ENCODE data around the gene PIGP. TPM values are rescaled to one million over a fixed set of nuclear protein-coding genes. Genes with fewer than 3 reads are reported as not detected.
A peak's percentile ranks its signal among the peaks of the same experiment; 100 is the strongest.

Gene PIGP
- total and polyA plus RNA-seq, 2 of the 13 experiments (the other 11 are each of a cell fraction or from before 2014, with no cell fraction given): 14.8 to 33.4 TPM

GRCh38 chr21:37073417-37074196, 736 bp upstream of the PIGP start (continued):
- TF ChIP-seq, protein P1, sequence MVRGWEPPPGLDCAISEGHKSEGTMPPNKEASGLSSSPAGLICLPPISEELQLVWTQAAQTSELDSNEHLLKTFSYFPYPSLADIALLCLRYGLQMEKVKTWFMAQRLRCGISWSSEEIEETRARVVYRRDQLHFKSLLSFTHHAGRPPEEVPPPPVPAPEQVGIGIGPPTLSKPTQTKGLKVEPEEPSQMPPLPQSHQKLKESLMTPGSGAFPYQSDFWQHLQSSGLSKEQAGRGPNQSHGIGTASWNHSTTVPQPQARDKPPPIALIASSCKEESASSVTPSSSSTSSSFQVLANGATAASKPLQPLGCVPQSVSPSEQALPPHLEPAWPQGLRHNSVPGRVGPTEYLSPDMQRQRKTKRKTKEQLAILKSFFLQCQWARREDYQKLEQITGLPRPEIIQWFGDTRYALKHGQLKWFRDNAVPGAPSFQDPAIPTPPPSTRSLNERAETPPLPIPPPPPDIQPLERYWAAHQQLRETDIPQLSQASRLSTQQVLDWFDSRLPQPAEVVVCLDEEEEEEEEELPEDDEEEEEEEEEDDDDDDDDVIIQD (CRISPR knock-in tag; IDR thresholded peaks at IDR 0.05; ENCODE audit: low read depth): no peak
- TF ChIP-seq EED (CRISPR knock-in tag; IDR thresholded peaks at IDR 0.05) (peak; percentile 77; the same call in 1 of the 2 replicates), ASH2L (IDR thresholded peaks at IDR 0.05; ENCODE audit: insufficient read length, low read depth, low read length) (no peak), KLF9 (CRISPR knock-in tag; IDR thresholded peaks at IDR 0.05; ENCODE audit: low read depth) (no peak; the same call in 1 of the 2 replicates), ZSCAN30 (CRISPR knock-in tag; IDR thresholded peaks at IDR 0.05) (0 out of 2 replicates have a peak, but pooled peaks have one; percentile 32), TFDP2 (CRISPR knock-in tag; IDR thresholded peaks at IDR 0.05) (no peak; the same call in 1 of the 2 replicates), CREB1 (IDR thresholded peaks at IDR 0.05) (no peak), CREB1 (CRISPR knock-in tag; IDR thresholded peaks at IDR 0.05) (no peak), FOXK2 (IDR thresholded peaks at IDR 0.05) (no peak), ZUFSP (CRISPR knock-in tag; IDR thresholded peaks at IDR 0.05; ENCODE audit: borderline replicate concordance) (no peak), EP300 (IDR thresholded peaks at IDR 0.05; ENCODE audit: low read depth in 2 of 2, low read length in 2 of 2) (no peak), EP300 (CRISPR knock-in tag; IDR thresholded peaks at IDR 0.05; ENCODE audit: borderline replicate concordance) (no peak), ZC3H13 (CRISPR knock-in tag; IDR thresholded peaks at IDR 0.05) (no peak), MIXL1 (CRISPR knock-in tag; IDR thresholded peaks at IDR 0.05) (no peak), SP5 (CRISPR knock-in tag; IDR thresholded peaks at IDR 0.05; ENCODE audit: borderline replicate concordance, low read depth) (no peak), HNRNPLL (IDR thresholded peaks at IDR 0.05; ENCODE audit: low read depth, low read length, poor library complexity, severe bottlenecking) (peak; percentile 8), ZNF329 (CRISPR knock-in tag; IDR thresholded peaks at IDR 0.05; ENCODE audit: low read depth) (0 out of 2 replicates have a peak, but pooled peaks have one; percentile 2), ELF4 (CRISPR knock-in tag; IDR thresholded peaks at IDR 0.05; ENCODE audit: borderline replicate concordance) (peak; percentile 53; the same call in 1 of the 2 replicates)
- TF ChIP-seq, protein P2, sequence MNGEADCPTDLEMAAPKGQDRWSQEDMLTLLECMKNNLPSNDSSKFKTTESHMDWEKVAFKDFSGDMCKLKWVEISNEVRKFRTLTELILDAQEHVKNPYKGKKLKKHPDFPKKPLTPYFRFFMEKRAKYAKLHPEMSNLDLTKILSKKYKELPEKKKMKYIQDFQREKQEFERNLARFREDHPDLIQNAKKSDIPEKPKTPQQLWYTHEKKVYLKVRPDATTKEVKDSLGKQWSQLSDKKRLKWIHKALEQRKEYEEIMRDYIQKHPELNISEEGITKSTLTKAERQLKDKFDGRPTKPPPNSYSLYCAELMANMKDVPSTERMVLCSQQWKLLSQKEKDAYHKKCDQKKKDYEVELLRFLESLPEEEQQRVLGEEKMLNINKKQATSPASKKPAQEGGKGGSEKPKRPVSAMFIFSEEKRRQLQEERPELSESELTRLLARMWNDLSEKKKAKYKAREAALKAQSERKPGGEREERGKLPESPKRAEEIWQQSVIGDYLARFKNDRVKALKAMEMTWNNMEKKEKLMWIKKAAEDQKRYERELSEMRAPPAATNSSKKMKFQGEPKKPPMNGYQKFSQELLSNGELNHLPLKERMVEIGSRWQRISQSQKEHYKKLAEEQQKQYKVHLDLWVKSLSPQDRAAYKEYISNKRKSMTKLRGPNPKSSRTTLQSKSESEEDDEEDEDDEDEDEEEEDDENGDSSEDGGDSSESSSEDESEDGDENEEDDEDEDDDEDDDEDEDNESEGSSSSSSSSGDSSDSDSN (CRISPR knock-in tag; IDR thresholded peaks at IDR 0.05): no peak
- TF ChIP-seq, protein P3, sequence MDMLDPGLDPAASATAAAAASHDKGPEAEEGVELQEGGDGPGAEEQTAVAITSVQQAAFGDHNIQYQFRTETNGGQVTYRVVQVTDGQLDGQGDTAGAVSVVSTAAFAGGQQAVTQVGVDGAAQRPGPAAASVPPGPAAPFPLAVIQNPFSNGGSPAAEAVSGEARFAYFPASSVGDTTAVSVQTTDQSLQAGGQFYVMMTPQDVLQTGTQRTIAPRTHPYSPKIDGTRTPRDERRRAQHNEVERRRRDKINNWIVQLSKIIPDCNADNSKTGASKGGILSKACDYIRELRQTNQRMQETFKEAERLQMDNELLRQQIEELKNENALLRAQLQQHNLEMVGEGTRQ (IDR thresholded peaks at IDR 0.05; ENCODE audit: low read depth, low read length): no peak
- TF ChIP-seq, protein P3 (CRISPR knock-in tag; IDR thresholded peaks at IDR 0.05; ENCODE audit: borderline replicate concordance): no peak
